A549 (cell line): ENCODE data around the gene FBXL15. TPM values are rescaled to one million over a fixed set of nuclear protein-coding genes. Genes with fewer than 3 reads are reported as not detected.

ENCODE experiments used
- CEBPB ChIP-seq, 2 experiments: fragments of >200 bp in 1 of 2; sonication (Bioruptor Twin) in 1 of 2; formaldehyde crosslinking in 1 of 2; IDR thresholded peaks; 2 replicates each; pipeline ENCODE4 v1.6.1; 2012 to 2016
- CHD2 ChIP-seq: fragments of 150-350 bp; IDR thresholded peaks from 2 replicates; pipeline ENCODE4 v1.6.1; 2014; ENCODE audit warnings: low read length; ENCODE audit not compliant: partially characterized antibody
- CHD4 ChIP-seq: fragments of 200-600 bp; sonication (generic); IDR thresholded peaks from 2 replicates; pipeline ENCODE4 v1.6.1; 2016; ENCODE audit warnings: antibody characterized with exemption, mild to moderate bottlenecking, borderline replicate concordance
- EHF ChIP-seq: fragments of 250-450 bp; sonication (Bioruptor Pico); IDR thresholded peaks from 2 replicates; pipeline ENCODE4 v1.5.0; 2020; ENCODE audit warnings: mild to moderate bottlenecking
- EHMT2 ChIP-seq: fragments of 200-600 bp; sonication (generic); IDR thresholded peaks from 2 replicates; pipeline ENCODE4 v1.6.1; 2016; ENCODE audit warnings: antibody characterized with exemption, low read depth, mild to moderate bottlenecking, moderate library complexity
- EP300 ChIP-seq, 2 experiments: fragments of >200 bp; sonication (Bioruptor Twin); formaldehyde crosslinking; IDR thresholded peaks; 2 replicates in 1 of 2; 3 replicates in 1 of 2; pipeline ENCODE4 v1.6.1; 2016 to 2017
- ESRRA ChIP-seq: fragments of 150-350 bp; IDR thresholded peaks from 2 replicates; pipeline ENCODE4 v1.6.1; 2014; ENCODE audit warnings: mild to moderate bottlenecking, low read length, borderline replicate concordance
- FOXS1 ChIP-seq: fragments of 250-450 bp; sonication (Bioruptor Pico); IDR thresholded peaks from 2 replicates; pipeline ENCODE4 v1.5.0; 2020; ENCODE audit warnings: mild to moderate bottlenecking, moderate library complexity
- GATA3 ChIP-seq: IDR thresholded peaks from 2 replicates; pipeline ENCODE4 v1.6.1; 2012; ENCODE audit warnings: borderline replicate concordance
- HOXB5 ChIP-seq: fragments of 250-450 bp; sonication (Bioruptor Pico); IDR thresholded peaks from 2 replicates; pipeline ENCODE4 v1.5.0; 2020; ENCODE audit warnings: mild to moderate bottlenecking, moderate library complexity
- JUNB ChIP-seq: fragments of >200 bp; sonication (Bioruptor Twin); formaldehyde crosslinking; IDR thresholded peaks from 2 replicates; pipeline ENCODE4 v1.6.1; 2016
- KDM1A ChIP-seq: fragments of 200-600 bp; sonication (generic); IDR thresholded peaks from 2 replicates; pipeline ENCODE4 v1.6.1; 2016; ENCODE audit warnings: low read depth, mild to moderate bottlenecking
- KDM5A ChIP-seq: fragments of 200-600 bp; sonication (generic); IDR thresholded peaks from 2 replicates; pipeline ENCODE4 v1.6.1; 2016; ENCODE audit warnings: antibody characterized with exemption, mild to moderate bottlenecking
- MAZ ChIP-seq: fragments of 150-350 bp; IDR thresholded peaks from 2 replicates; pipeline ENCODE4 v1.6.1; 2014; ENCODE audit warnings: antibody characterized with exemption, low read depth, low read length, borderline replicate concordance
- MYC ChIP-seq: IDR thresholded peaks from 2 replicates; pipeline ENCODE4 v1.6.1; 2012; ENCODE audit warnings: mild to moderate bottlenecking, inconsistent platforms, low read length, improper control_type of control experiment, borderline replicate concordance
- NR3C1 ChIP-seq: fragments of >200 bp; sonication (Bioruptor Twin); formaldehyde crosslinking; IDR thresholded peaks from 3 replicates; pipeline ENCODE4 v1.6.1; 2017
- POLR2AphosphoS2 ChIP-seq: conservative IDR thresholded peaks from 2 replicates; pipeline ENCODE4 v1.6.1; 2012; ENCODE audit warnings: low read length, improper control_type of control experiment, inconsistent platforms
- RAD21 ChIP-seq, 2 experiments: fragments of >200 bp in 1 of 2; sonication (Bioruptor Twin) in 1 of 2; formaldehyde crosslinking in 1 of 2; IDR thresholded peaks in 1 of 2; conservative IDR thresholded peaks in 1 of 2; 2 replicates in 1 of 2; 3 replicates in 1 of 2; pipeline ENCODE4 v1.6.1; 2012 to 2018; ENCODE audit warnings: inconsistent platforms in 1 of 2
- RARB ChIP-seq: fragments of 250-450 bp; sonication (Bioruptor Pico); IDR thresholded peaks from 2 replicates; pipeline ENCODE4 v1.8.0; 2021; ENCODE audit warnings: mild to moderate bottlenecking, moderate library complexity
- RCOR1 ChIP-seq: fragments of 150-350 bp; IDR thresholded peaks from 2 replicates; pipeline ENCODE4 v1.6.1; 2014; ENCODE audit warnings: antibody characterized with exemption, low read length, low read depth
- SREBF2 ChIP-seq: fragments of 450-650 bp; IDR thresholded peaks from 2 replicates; pipeline ENCODE4 v1.6.1; 2014; ENCODE audit warnings: mild to moderate bottlenecking, moderate library complexity
- ZC3H11A ChIP-seq: fragments of 450-650 bp; IDR thresholded peaks from 2 replicates; pipeline ENCODE4 v1.6.1; 2014; ENCODE audit warnings: antibody characterized with exemption, mild to moderate bottlenecking
- ZNF302 ChIP-seq: fragments of 250-450 bp; sonication (Bioruptor Pico); IDR thresholded peaks from 2 replicates; pipeline ENCODE4 v1.9.0; 2021; ENCODE audit warnings: inconsistent platforms, mild to moderate bottlenecking, moderate library complexity
- polyA plus RNA-seq, 4 experiments: library from polyadenylated mRNA; depleted of rRNA in 3 of 4; stranded (reverse); fragments of >200 nt; fragmentation: RNase III in 1 of 4; extraction: RNeasy Plus Mini Kit Qiagen cat#74134 plus additional on column Dnase treatment in 1 of 4; gene quantifications; 2 replicates in 3 of 4; 3 replicates in 1 of 4; pipeline ENCODE4 v1.2.3, GENCODE V29; 2011 to 2017
- TF ChIP-seq, protein P1 (sequence below): fragments of 200-600 bp; sonication (generic); IDR thresholded peaks from 2 replicates; pipeline ENCODE4 v1.6.1; 2016; ENCODE audit warnings: antibody characterized with exemption, mild to moderate bottlenecking, moderate library complexity
- TF ChIP-seq, protein P2 (sequence below): IDR thresholded peaks from 2 replicates; pipeline ENCODE4 v1.6.1; 2012; ENCODE audit warnings: low read depth, borderline replicate concordance
- TF ChIP-seq, protein P3 (sequence below): fragments of 450-650 bp; IDR thresholded peaks from 2 replicates; pipeline ENCODE4 v1.6.1; 2014; ENCODE audit warnings: antibody characterized with exemption
- TF ChIP-seq, protein P4 (sequence below): fragments of >200 bp; sonication (Bioruptor Twin); formaldehyde crosslinking; IDR thresholded peaks from 3 replicates; pipeline ENCODE4 v1.6.1; 2016
- TF ChIP-seq, protein P5 (sequence below): fragments of >200 bp; sonication (Bioruptor Twin); formaldehyde crosslinking; IDR thresholded peaks from 3 replicates; pipeline ENCODE4 v1.5.1; 2016
- TF ChIP-seq, protein P6 (sequence below): fragments of 250-450 bp; sonication (Bioruptor Pico); IDR thresholded peaks from 2 replicates; pipeline ENCODE4 v1.5.0; 2021; ENCODE audit warnings: mild to moderate bottlenecking, moderate library complexity, borderline replicate concordance

Gene FBXL15
- polyA plus RNA-seq, 2 of the 4 experiments (the other 2 are of a cell fraction): 4.8 to 9.4 TPM

DNA sequence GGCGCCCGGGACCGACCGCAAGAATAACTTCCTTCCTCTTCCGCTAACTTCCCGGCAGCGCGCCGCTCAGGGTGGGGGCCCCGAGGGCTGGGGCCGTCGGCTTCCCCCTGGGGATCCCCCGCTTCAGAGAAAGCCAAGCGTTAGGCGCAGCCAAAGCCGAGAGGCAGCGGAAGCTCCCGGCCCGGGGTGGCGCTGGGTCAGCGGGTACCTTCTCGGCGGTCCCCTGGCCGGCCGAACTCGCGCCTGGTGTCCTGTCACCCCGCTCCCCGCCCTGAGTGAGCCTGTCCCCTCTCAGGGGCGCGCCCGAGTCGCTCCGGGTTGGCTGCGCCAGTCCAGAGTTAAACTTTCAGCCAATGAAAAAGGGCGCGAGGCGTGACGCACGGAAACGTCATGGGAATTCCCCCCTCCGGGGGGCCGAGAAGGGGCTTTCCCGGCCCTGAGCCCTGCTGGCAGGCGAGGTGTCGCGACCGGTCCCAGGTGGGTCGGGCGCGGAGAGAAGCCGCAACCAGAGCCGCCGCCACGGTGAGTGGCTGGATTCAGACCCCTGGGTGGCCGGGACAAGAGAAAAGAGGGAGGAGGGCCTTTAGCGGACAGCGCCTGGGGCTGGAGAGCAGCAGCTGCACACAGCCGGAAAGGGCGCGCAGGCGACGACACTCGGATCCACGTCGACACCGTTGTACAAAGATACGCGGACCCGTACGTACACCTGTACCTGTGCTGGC lies 26.4 kb upstream of the FBXL15 start (continued):
- TF ChIP-seq, protein P1, sequence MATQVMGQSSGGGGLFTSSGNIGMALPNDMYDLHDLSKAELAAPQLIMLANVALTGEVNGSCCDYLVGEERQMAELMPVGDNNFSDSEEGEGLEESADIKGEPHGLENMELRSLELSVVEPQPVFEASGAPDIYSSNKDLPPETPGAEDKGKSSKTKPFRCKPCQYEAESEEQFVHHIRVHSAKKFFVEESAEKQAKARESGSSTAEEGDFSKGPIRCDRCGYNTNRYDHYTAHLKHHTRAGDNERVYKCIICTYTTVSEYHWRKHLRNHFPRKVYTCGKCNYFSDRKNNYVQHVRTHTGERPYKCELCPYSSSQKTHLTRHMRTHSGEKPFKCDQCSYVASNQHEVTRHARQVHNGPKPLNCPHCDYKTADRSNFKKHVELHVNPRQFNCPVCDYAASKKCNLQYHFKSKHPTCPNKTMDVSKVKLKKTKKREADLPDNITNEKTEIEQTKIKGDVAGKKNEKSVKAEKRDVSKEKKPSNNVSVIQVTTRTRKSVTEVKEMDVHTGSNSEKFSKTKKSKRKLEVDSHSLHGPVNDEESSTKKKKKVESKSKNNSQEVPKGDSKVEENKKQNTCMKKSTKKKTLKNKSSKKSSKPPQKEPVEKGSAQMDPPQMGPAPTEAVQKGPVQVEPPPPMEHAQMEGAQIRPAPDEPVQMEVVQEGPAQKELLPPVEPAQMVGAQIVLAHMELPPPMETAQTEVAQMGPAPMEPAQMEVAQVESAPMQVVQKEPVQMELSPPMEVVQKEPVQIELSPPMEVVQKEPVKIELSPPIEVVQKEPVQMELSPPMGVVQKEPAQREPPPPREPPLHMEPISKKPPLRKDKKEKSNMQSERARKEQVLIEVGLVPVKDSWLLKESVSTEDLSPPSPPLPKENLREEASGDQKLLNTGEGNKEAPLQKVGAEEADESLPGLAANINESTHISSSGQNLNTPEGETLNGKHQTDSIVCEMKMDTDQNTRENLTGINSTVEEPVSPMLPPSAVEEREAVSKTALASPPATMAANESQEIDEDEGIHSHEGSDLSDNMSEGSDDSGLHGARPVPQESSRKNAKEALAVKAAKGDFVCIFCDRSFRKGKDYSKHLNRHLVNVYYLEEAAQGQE: peak; percentile 15; the same call in 1 of the 2 replicates
- TF ChIP-seq EP300 (IDR thresholded peaks at IDR 0.05) (no peak; a peak in 1 of 5 replicates), GATA3 (peak; percentile 75; the same call in 1 of the 2 replicates), CHD4 (no peak), JUNB (no peak), CHD2 (no peak), POLR2AphosphoS2 (no peak), ESRRA (no peak), HOXB5 (peak; percentile 16; the same call in 1 of the 2 replicates), RARB (CRISPR knock-in tag) (peak; percentile 42; the same call in 1 of the 2 replicates), ZNF302 (CRISPR knock-in tag) (no peak), ZC3H11A (no peak), KDM1A (no peak), FOXS1 (CRISPR knock-in tag) (no peak), EHF (CRISPR knock-in tag) (no peak), CEBPB (IDR thresholded peaks at IDR 0.05) (no peak), EHMT2 (no peak), MAZ (0 out of 2 replicates have a peak, but pooled peaks have one; percentile 37), SREBF2 (no peak), KDM5A (no peak), MYC (peak; percentile 9; the same call in 1 of the 2 replicates), RAD21 (conservative IDR thresholded peaks at IDR 0.05 in 1 of 2, IDR thresholded peaks at IDR 0.05 in 1 of 2) (peak in 1 of 2 experiments; percentile 85; a peak in 4 of 5 replicates), RCOR1 (no peak), NR3C1 (no peak)
- TF ChIP-seq, protein P2, sequence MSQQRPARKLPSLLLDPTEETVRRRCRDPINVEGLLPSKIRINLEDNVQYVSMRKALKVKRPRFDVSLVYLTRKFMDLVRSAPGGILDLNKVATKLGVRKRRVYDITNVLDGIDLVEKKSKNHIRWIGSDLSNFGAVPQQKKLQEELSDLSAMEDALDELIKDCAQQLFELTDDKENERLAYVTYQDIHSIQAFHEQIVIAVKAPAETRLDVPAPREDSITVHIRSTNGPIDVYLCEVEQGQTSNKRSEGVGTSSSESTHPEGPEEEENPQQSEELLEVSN: peak; percentile 77
- TF ChIP-seq, protein P3, sequence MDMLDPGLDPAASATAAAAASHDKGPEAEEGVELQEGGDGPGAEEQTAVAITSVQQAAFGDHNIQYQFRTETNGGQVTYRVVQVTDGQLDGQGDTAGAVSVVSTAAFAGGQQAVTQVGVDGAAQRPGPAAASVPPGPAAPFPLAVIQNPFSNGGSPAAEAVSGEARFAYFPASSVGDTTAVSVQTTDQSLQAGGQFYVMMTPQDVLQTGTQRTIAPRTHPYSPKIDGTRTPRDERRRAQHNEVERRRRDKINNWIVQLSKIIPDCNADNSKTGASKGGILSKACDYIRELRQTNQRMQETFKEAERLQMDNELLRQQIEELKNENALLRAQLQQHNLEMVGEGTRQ: no peak
- TF ChIP-seq, protein P4, sequence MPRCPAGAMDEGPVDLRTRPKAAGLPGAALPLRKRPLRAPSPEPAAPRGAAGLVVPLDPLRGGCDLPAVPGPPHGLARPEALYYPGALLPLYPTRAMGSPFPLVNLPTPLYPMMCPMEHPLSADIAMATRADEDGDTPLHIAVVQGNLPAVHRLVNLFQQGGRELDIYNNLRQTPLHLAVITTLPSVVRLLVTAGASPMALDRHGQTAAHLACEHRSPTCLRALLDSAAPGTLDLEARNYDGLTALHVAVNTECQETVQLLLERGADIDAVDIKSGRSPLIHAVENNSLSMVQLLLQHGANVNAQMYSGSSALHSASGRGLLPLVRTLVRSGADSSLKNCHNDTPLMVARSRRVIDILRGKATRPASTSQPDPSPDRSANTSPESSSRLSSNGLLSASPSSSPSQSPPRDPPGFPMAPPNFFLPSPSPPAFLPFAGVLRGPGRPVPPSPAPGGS: peak; percentile 84; the same call in 1 of the 3 replicates
- TF ChIP-seq, protein P5, sequence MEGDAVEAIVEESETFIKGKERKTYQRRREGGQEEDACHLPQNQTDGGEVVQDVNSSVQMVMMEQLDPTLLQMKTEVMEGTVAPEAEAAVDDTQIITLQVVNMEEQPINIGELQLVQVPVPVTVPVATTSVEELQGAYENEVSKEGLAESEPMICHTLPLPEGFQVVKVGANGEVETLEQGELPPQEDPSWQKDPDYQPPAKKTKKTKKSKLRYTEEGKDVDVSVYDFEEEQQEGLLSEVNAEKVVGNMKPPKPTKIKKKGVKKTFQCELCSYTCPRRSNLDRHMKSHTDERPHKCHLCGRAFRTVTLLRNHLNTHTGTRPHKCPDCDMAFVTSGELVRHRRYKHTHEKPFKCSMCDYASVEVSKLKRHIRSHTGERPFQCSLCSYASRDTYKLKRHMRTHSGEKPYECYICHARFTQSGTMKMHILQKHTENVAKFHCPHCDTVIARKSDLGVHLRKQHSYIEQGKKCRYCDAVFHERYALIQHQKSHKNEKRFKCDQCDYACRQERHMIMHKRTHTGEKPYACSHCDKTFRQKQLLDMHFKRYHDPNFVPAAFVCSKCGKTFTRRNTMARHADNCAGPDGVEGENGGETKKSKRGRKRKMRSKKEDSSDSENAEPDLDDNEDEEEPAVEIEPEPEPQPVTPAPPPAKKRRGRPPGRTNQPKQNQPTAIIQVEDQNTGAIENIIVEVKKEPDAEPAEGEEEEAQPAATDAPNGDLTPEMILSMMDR: peak; percentile 96
- TF ChIP-seq, protein P6, sequence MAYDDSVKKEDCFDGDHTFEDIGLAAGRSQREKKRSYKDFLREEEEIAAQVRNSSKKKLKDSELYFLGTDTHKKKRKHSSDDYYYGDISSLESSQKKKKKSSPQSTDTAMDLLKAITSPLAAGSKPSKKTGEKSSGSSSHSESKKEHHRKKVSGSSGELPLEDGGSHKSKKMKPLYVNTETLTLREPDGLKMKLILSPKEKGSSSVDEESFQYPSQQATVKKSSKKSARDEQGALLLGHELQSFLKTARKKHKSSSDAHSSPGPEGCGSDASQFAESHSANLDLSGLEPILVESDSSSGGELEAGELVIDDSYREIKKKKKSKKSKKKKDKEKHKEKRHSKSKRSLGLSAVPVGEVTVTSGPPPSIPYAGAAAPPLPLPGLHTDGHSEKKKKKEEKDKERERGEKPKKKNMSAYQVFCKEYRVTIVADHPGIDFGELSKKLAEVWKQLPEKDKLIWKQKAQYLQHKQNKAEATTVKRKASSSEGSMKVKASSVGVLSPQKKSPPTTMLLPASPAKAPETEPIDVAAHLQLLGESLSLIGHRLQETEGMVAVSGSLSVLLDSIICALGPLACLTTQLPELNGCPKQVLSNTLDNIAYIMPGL (CRISPR knock-in tag): no peak; the same call in 1 of the 2 replicates
